ENCODE results near the gene NHS. TPM values are rescaled to one million over a fixed set of nuclear protein-coding genes. Genes with fewer than 3 reads are reported as not detected.

Gene NHS
- polyA plus RNA-seq, 1 donor (not counting 4 experiments of a cell fraction or from before 2014, with no cell fraction given): 5.4 TPM

DNA sequence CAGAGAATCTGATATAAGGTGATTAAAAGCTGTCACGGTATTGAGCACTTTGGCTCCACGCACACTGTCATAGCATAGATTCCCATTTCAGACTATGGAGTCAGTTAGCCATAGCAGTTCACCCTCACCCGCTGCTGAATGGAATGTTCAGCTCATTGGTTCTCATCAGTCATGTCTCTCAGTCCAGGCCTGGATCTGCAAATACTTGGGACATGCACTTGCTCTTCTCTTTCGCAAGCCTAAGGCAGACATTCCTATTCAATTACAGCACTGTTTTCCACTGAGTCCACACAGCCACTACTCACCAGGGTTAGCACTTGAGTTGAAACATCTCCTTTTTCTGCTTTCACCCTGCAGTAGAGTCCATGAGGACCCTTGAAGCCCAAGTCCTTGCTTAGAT, 331.7 kb downstream of the NHS start:
- Histone ChIP-seq H3K4me2 (ENCODE audit: control insufficient read depth, extremely low read depth, insufficient read depth, low read depth, low read length) (no peak overlapping the region), H2AFZ (ENCODE audit: control insufficient read depth, low read length) (no peak overlapping the region), H3K4me3 (ENCODE audit: control insufficient read depth in 2 of 3, extremely low read depth in 1 of 3, insufficient read depth in 2 of 3, low read depth in 1 of 3, low read length in 3 of 3) (no peak overlapping the region), H3K9me3 (ENCODE audit: control insufficient read depth, low read depth, low read length) (no peaks in the 10 kb centered on the region), H3K79me2 (ENCODE audit: control insufficient read depth, insufficient read depth, low read length) (no peaks in the 10 kb centered on the region), H4K20me1 (ENCODE audit: control insufficient read depth, extremely low read depth, insufficient read depth, low read length) (no peaks in the 10 kb centered on the region), H3K27ac (ENCODE audit: control insufficient read depth, insufficient read depth, low read length) (no peak overlapping the region), H3K9ac (ENCODE audit: control insufficient read depth, extremely low read depth, insufficient read depth, low read length) (no peak overlapping the region), H3K4me1 (ENCODE audit: control insufficient read depth, extremely low read depth, insufficient read depth, low read length) (peaks cover 13% of the 10 kb centered on the region), H3K36me3 (ENCODE audit: control insufficient read depth in 2 of 2, extremely low read depth in 1 of 2, insufficient read depth in 2 of 2, low read length in 2 of 2) (peaks cover 0 to 3% of the 10 kb centered on the region in 2 experiments), H3K9me1 (ENCODE audit: control insufficient read depth, extremely low read depth, insufficient read depth, low read length) (no peaks in the 10 kb centered on the region), H3K27me3 (ENCODE audit: control insufficient read depth, extremely low read depth, insufficient read depth, low read length) (no peaks in the 10 kb centered on the region)
- dilution Hi-C loops (cut with MboI; ENCODE audit: extremely low pct_ligation_motif_present, low sequenced_read_pairs): no loop called here
- FAIRE-seq: peak; percentile 26
- no peak for DNase-seq (ENCODE audit: low read depth, low spot score)
- TF ChIP-seq CTCF (optimal IDR thresholded peaks at IDR 0.05 in 1 of 3, IDR thresholded peaks at IDR 0.05 in 1 of 3, conservative IDR thresholded peaks at IDR 0.05 in 1 of 3; ENCODE audit: extremely low read depth in 1 of 3, insufficient read depth in 2 of 3, low read length in 3 of 3) (no peak), EZH2 (IDR thresholded peaks at IDR 0.05; ENCODE audit: low read length) (no peak)

- H4K20me1 ChIP-seq (ENCODE audit: control insufficient read depth, extremely low read depth, insufficient read depth, low read length): no peaks in the 10 kb centered on the region
- peaks cover 0 to 3% of the 10 kb centered on the region in 2 experiments for H3K36me3 ChIP-seq (ENCODE audit: control insufficient read depth in 2 of 2, extremely low read depth in 1 of 2, insufficient read depth in 2 of 2, low read length in 2 of 2)
- H3K9me3 ChIP-seq (ENCODE audit: control insufficient read depth, low read depth, low read length): no peaks in the 10 kb centered on the region
- FAIRE-seq (no peak), DNase-seq (ENCODE audit: low read depth, low spot score) (no peak)
- H3K27me3 ChIP-seq (ENCODE audit: control insufficient read depth, extremely low read depth, insufficient read depth, low read length): no peaks in the 10 kb centered on the region
- H3K4me3 ChIP-seq (ENCODE audit: control insufficient read depth in 2 of 3, extremely low read depth in 1 of 3, insufficient read depth in 2 of 3, low read depth in 1 of 3, low read length in 3 of 3): no peak overlapping the region
- no peak overlapping the region for H3K27ac ChIP-seq (ENCODE audit: control insufficient read depth, insufficient read depth, low read length)
- no peak overlapping the region for H3K9ac ChIP-seq (ENCODE audit: control insufficient read depth, extremely low read depth, insufficient read depth, low read length)
- peaks cover 9% of the 10 kb centered on the region for H3K4me1 ChIP-seq (ENCODE audit: control insufficient read depth, extremely low read depth, insufficient read depth, low read length)
- H2AFZ ChIP-seq (ENCODE audit: control insufficient read depth, low read length): no peak overlapping the region
- dilution Hi-C loops (cut with MboI; ENCODE audit: extremely low pct_ligation_motif_present, low sequenced_read_pairs): no loop called here
- TF ChIP-seq EZH2 (IDR thresholded peaks at IDR 0.05; ENCODE audit: low read length): no peak
- TF ChIP-seq CTCF (optimal IDR thresholded peaks at IDR 0.05 in 1 of 3, IDR thresholded peaks at IDR 0.05 in 1 of 3, conservative IDR thresholded peaks at IDR 0.05 in 1 of 3; ENCODE audit: extremely low read depth in 1 of 3, insufficient read depth in 2 of 3, low read length in 3 of 3): no peak
- H3K79me2 ChIP-seq (ENCODE audit: control insufficient read depth, insufficient read depth, low read length): no peaks in the 10 kb centered on the region
- no peak overlapping the region for H3K4me2 ChIP-seq (ENCODE audit: control insufficient read depth, extremely low read depth, insufficient read depth, low read depth, low read length)
- no peaks in the 10 kb centered on the region for H3K9me1 ChIP-seq (ENCODE audit: control insufficient read depth, extremely low read depth, insufficient read depth, low read length)
Measured at GRCh38 chrX:17707731-17708130, 332.7 kb downstream of the NHS start.
